HepG2 (cell line): ENCODE results near the gene MYBPC2. TPM values are rescaled to one million over a fixed set of nuclear protein-coding genes. Genes with fewer than 3 reads are reported as not detected.

Experiments used
- ATAC-seq: fragments of 200-7000 bp; cut with Tn5 transposase; 3 replicates; pipeline ENCODE4 v1.9.1; 2020; ENCODE audit warnings: mild to moderate bottlenecking, moderate library complexity
- BruUV-seq: library from RNA; stranded (reverse); fragments of 400-500 nt; replicated peaks from 2 replicates; lab custom pipeline; 2021; lab: Mats Ljungman, UMichigan
- CTCF ChIA-PET: fragments of 300-600 bp; formaldehyde crosslinking; extraction: SDS; loops from one replicate; lab custom pipeline; 2021; ENCODE audit warnings: low total read pairs, inconsistent platforms, low intra/inter-chr PET ratio; lab: Yijun Ruan, JAX
- POLR2A ChIA-PET: fragments of 350-600 bp; sonication (Branson Sonifier 250); formaldehyde crosslinking; loops from one replicate; lab custom pipeline; 2020; ENCODE audit warnings: antibody characterized with exemption, inconsistent platforms; lab: Yijun Ruan, JAX
- DNase-seq: peaks from one replicate; pipeline ENCODE4 v3.0.0-alpha.2; 2015; ENCODE audit warnings: low spot score
- FAIRE-seq: peaks from 3 replicates; lab custom pipeline; 2011; peaks lifted over from hg19 to GRCh38; lab: Jason Lieb, UNC
- H2AFZ ChIP-seq: one replicate; pipeline ENCODE4 v1.6.1; 2011; ENCODE audit warnings: low read length, inconsistent platforms
- H3K27ac ChIP-seq: fragments of 300-600 bp; 3 replicates; pipeline ENCODE4 v1.8.0; 2011; ENCODE audit warnings: mixed run types, mild to moderate bottlenecking, mixed read lengths, low read length, inconsistent platforms; ENCODE audit not compliant: insufficient read depth; ENCODE audit errors: extremely low read length
- H3K27me3 ChIP-seq, 2 experiments: fragments of 200-600 bp in 1 of 2; 2 replicates in 1 of 2; 3 replicates in 1 of 2; pipeline versions ENCODE4 v1.6.0 to v1.8.0; 2011; ENCODE audit warnings: low read length in 2 of 2, mild to moderate bottlenecking in 2 of 2, moderate library complexity in 2 of 2, inconsistent platforms in 1 of 2; ENCODE audit not compliant: insufficient read depth in 2 of 2, control insufficient read depth in 1 of 2
- H3K36me3 ChIP-seq, 2 experiments: fragments of 200-600 bp in 1 of 2; replicated peaks in 1 of 2; 2 replicates in 1 of 2; 3 replicates in 1 of 2; pipeline versions ENCODE4 v1.5.1 to v1.8.0; 2011; ENCODE audit warnings: low read length in 2 of 2, inconsistent platforms in 1 of 2; ENCODE audit not compliant: insufficient read depth in 2 of 2, control insufficient read depth in 1 of 2
- H3K4me1 ChIP-seq: 2 replicates; pipeline ENCODE4 v1.5.1; 2012; ENCODE audit warnings: low read length, inconsistent platforms; ENCODE audit not compliant: insufficient read depth
- H3K4me2 ChIP-seq: 2 replicates; pipeline ENCODE4 v1.6.0; 2011; ENCODE audit warnings: low read depth, low read length, inconsistent platforms
- H3K4me3 ChIP-seq, 3 experiments: fragments of 200-600 bp in 1 of 3; sonication (generic), shearing (Covaris generic) in 1 of 3; replicated peaks in 1 of 3; 2 replicates each; pipeline ENCODE4 v1.5.1; 2011 to 2016; ENCODE audit warnings: low read length in 3 of 3, inconsistent platforms in 2 of 3, low read depth in 2 of 3, mild to moderate bottlenecking in 2 of 3, control low read depth in 1 of 3, mixed read lengths in 1 of 3; ENCODE audit not compliant: insufficient read depth in 1 of 3
- H3K79me2 ChIP-seq: one replicate; pipeline ENCODE4 v1.6.1; 2011; ENCODE audit warnings: low read length, inconsistent platforms; ENCODE audit not compliant: insufficient read depth
- H3K9ac ChIP-seq: 2 replicates; pipeline ENCODE4 v1.6.0; 2011; ENCODE audit warnings: mild to moderate bottlenecking, low read depth, low read length, inconsistent platforms; ENCODE audit not compliant: insufficient read depth
- H3K9me3 ChIP-seq: 2 replicates; pipeline ENCODE4 v1.5.1; 2012; ENCODE audit warnings: mild to moderate bottlenecking, low read length
- H4K20me1 ChIP-seq: 2 replicates; pipeline ENCODE4 v1.6.0; 2011; ENCODE audit warnings: inconsistent platforms, mild to moderate bottlenecking, low read length, moderate library complexity; ENCODE audit not compliant: insufficient read depth
- ETV5 ChIP-seq: IDR thresholded peaks from 2 replicates; pipeline ENCODE4 v1.6.1; 2018; ENCODE audit warnings: missing biosample characterization, missing genetic modification reagents, inconsistent platforms, borderline replicate concordance
- KDM3A ChIP-seq: IDR thresholded peaks from 2 replicates; pipeline ENCODE4 v1.6.1; 2018; ENCODE audit warnings: low read depth, missing compliant biosample characterization
- NONO ChIP-seq, 2 experiments: fragments of 450-650 bp in 1 of 2; sonication (generic) in 1 of 2; formaldehyde crosslinking in 1 of 2; IDR thresholded peaks in 1 of 2; conservative IDR thresholded peaks in 1 of 2; 2 replicates each; pipeline versions ENCODE4 v1.6.1 to v1.8.0; 2017 to 2022; ENCODE audit warnings: mild to moderate bottlenecking in 1 of 2, missing genetic modification reagents in 1 of 2, moderate library complexity in 1 of 2
- PRMT3 ChIP-seq: sonication (generic); formaldehyde crosslinking; IDR thresholded peaks from 2 replicates; pipeline ENCODE4 v1.8.1; 2022; ENCODE audit warnings: low read depth, mild to moderate bottlenecking, moderate library complexity, missing genetic modification reagents, borderline replicate concordance
- SMAD3 ChIP-seq: sonication (generic); formaldehyde crosslinking; IDR thresholded peaks from 2 replicates; pipeline ENCODE4 v1.4.0; 2020; ENCODE audit warnings: missing genetic modification reagents
- ZSCAN22 ChIP-seq: sonication (generic); formaldehyde crosslinking; IDR thresholded peaks from 2 replicates; pipeline ENCODE4 v1.4.0; 2020; ENCODE audit warnings: mild to moderate bottlenecking, missing genetic modification reagents
- WGBS: methylation state at CpG from one replicate; pipeline ENCODE4 v1.1.6; 2017; ENCODE audit warnings: low lambda C conversion rate; 5-methylcytosine and 5-hydroxymethylcytosine counted together
- in situ Hi-C: cut with HindIII; loops from 2 replicates; pipeline ENCODE4 v1.10.0; 2017; ENCODE audit warnings: low pct_unique_long_range_greater_than_20kb; ENCODE audit not compliant: extremely low pct_ligation_motif_present
- intact Hi-C: fragments of 100-400 bp; cut with micrococcal nuclease; formaldehyde crosslinking; loops from one replicate; pipeline ENCODE4 v1.10.0; 2022; ENCODE audit not compliant: unreplicated experiment
- polyA plus RNA-seq, 8 experiments: library from polyadenylated mRNA; depleted of rRNA in 3 of 8; stranded (reverse) in 7 of 8; unstranded in 1 of 8; fragments of >200 nt; fragmentation: Illumina TruSeq in 4 of 8; extraction: Trizol in 4 of 8; gene quantifications; 2 replicates each; pipeline versions ENCODE4 v1.2.1 to v1.2.3, GENCODE V29; 2011 to 2016; ENCODE audit warnings: low read depth in 4 of 8, missing spikeins in 1 of 8, mixed read lengths in 1 of 8; ENCODE audit not compliant: insufficient read depth in 1 of 8
- total RNA-seq, 5 experiments: library from RNA; depleted of rRNA; stranded (reverse); fragments of >200 nt; fragmentation: Illumina TruSeq; extraction: Trizol; gene quantifications; 2 replicates each; pipeline ENCODE4 v1.2.3, GENCODE V29; 2016; ENCODE audit warnings: low read depth in 1 of 5
- TF ChIP-seq, protein P1 (sequence below): sonication (generic); formaldehyde crosslinking; IDR thresholded peaks from 2 replicates; pipeline ENCODE4 v1.5.1; 2020; ENCODE audit warnings: mild to moderate bottlenecking, moderate library complexity, missing genetic modification reagents
- TF ChIP-seq, protein P2 (sequence below): IDR thresholded peaks from 2 replicates; pipeline ENCODE4 v1.6.1; 2016; ENCODE audit warnings: missing compliant biosample characterization, missing genetic modification reagents, borderline replicate concordance
- TF ChIP-seq, protein P3 (sequence below): IDR thresholded peaks from 2 replicates; pipeline ENCODE4 v1.6.1; 2016; ENCODE audit warnings: mild to moderate bottlenecking, missing biosample characterization, missing genetic modification reagents

MYBPC2 gene
- total and polyA plus RNA-seq, 2 of the 13 experiments (the other 11 are each of a cell fraction or from before 2014, with no cell fraction given), result not detected

DNA sequence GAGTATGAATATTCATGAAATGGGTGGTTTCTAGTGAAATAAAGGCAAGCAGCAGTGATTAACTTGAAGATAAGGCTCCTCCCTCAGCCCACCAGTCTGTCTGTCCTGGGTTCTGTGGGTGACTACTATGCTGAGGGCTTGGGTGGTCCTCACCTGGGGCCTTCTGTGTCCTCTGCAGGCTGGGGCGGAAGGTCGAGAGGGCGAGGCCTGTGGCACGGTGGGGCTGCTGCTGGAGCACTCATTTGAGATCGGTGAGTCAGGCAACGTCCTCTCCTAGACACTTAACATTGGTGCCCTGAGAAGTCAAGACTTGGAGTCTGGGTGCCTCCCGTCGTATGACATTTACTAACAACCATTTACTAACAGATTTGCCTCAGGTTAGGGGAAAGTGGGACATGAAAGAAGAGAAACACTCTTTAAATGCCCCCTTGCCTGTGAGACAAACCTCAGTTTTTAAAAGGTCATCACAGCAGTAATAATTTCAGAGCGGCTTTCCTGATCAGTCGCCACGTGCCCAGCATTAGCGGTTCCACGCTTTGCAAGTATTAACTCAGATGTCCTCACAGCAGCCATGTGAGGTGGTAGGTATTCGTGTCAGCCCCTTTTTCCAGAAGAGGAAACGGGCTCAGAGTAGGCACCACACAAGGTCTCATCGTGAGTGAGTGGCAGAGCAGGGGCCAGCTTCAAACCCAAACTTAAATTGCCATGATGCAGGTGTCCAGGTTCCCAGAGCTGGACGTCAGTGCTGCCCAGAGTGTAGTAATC lies 45.2 kb downstream of the MYBPC2 start:
- Histone ChIP-seq H3K4me2 (no peak overlapping the region), H3K9ac (no peak overlapping the region), H3K27ac (no peak overlapping the region), H3K79me2 (no peaks in the 10 kb centered on the region), H3K4me1 (no peaks in the 10 kb centered on the region), H3K4me3 (no peak overlapping the region), H3K27me3 (peaks cover 4% of the 10 kb centered on the region in 2 experiments; a peak in 3 of 5 replicates), H2AFZ (no peak overlapping the region), H3K9me3 (no peaks in the 10 kb centered on the region), H3K36me3 (no peaks in the 10 kb centered on the region), H4K20me1 (no peaks in the 10 kb centered on the region)
- WGBS, result 57% methylated on average over 14 of the region's 17 CpGs
- no peak for ATAC-seq
- no peak for FAIRE-seq
- DNase-seq, result no peak
- ChIA-PET POLR2A (no interaction called here), CTCF (interaction anchor here (1.8 to 2.4 kb wide), 2 partner anchors 17 to 110 kb away, joined by 9 to 71 read pairs; partner anchors contain the start of gene NAPSA)
- BruUV-seq, result no TSS peak
- intact Hi-C loops, result no loop called here
- TF ChIP-seq, protein P1, sequence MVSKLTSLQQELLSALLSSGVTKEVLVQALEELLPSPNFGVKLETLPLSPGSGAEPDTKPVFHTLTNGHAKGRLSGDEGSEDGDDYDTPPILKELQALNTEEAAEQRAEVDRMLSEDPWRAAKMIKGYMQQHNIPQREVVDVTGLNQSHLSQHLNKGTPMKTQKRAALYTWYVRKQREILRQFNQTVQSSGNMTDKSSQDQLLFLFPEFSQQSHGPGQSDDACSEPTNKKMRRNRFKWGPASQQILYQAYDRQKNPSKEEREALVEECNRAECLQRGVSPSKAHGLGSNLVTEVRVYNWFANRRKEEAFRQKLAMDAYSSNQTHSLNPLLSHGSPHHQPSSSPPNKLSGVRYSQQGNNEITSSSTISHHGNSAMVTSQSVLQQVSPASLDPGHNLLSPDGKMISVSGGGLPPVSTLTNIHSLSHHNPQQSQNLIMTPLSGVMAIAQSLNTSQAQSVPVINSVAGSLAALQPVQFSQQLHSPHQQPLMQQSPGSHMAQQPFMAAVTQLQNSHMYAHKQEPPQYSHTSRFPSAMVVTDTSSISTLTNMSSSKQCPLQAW (CRISPR knock-in tag), result no peak
- TF ChIP-seq KDM3A, result no peak
- in situ Hi-C loops, result no loop called here

DNA sequence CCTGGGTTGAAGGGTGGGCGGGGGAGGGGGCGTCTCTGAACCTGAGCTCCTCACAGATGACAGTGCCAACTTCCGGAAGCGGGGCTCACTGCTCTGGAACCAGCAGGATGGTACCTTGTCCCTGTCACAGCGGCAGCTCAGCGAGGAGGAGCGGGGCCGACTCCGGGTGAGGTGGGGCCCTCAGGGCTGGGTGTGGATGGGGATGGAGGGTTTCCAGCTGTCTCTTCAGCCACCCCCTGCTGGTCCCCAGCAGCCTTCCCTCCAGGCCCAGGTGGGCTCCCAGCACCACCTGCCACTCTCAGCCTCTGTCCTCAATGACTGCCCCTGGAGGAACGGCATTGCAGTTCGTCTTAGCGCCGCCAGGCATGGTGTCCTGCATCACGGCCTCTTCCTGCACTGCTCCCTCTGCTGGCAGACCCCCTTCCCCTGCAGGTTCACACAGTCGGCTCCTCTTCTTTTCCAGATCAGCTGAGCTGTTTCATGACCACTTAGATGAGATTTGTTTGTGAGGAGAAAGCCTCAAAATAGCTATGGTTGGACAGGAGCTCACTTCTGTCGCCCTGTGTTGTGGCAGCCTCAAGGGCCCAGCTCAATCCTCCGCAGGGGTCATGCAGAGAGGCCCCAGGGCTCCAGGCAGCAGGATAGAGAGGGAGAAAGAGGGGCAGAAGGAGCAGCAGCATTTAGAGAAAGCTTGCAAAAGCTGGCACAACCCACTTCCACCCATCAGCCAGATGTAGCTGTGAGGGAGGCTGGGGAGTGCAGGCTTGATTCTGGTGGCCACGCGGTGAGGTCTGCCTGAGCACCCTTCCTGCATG lies 46.4 kb downstream of the MYBPC2 start:
- H3K36me3 ChIP-seq, result no peaks in the 10 kb centered on the region
- no peak overlapping the region for H3K9ac ChIP-seq
- peaks cover 4 to 8% of the 10 kb centered on the region in 2 experiments; a peak in 3 of 5 replicates for H3K27me3 ChIP-seq
- BruUV-seq, result no TSS peak
- CTCF ChIA-PET, result interaction anchor here (1.2 to 2.4 kb wide), 4 partner anchors 15 to 122 kb away, joined by 5 to 71 read pairs (median 15); partner anchors contain the start of gene NAPSA
- H3K4me1 ChIP-seq, result no peaks in the 10 kb centered on the region
- ATAC-seq (peak; percentile 93), DNase-seq (peak; percentile 81), FAIRE-seq (peak; percentile 83)
- whole genome bisulfite sequencing, result 17% methylated on average over 6 of the region's 19 CpGs
- H3K4me2 ChIP-seq, result no peak overlapping the region
- in situ Hi-C loops (no loop called here), intact Hi-C loops (loop anchor here (1.0 kb wide), 2 partner anchors 111 to 122 kb away; no protein-coding TSS in a partner anchor)
- no peaks in the 10 kb centered on the region for H3K9me3 ChIP-seq
- no peak overlapping the region for H3K27ac ChIP-seq
- POLR2A ChIA-PET, result interaction anchor here (1.4 kb wide), 1 partner anchor 110 kb away, joined by 3 read pairs; no protein-coding TSS in a partner anchor
- no peaks in the 10 kb centered on the region for H4K20me1 ChIP-seq
- no peak overlapping the region for H2AFZ ChIP-seq
- H3K4me3 ChIP-seq, result no peak overlapping the region
- no peaks in the 10 kb centered on the region for H3K79me2 ChIP-seq
- no peak for TF ChIP-seq PRMT3 (CRISPR knock-in tag)
- TF ChIP-seq, protein P2, sequence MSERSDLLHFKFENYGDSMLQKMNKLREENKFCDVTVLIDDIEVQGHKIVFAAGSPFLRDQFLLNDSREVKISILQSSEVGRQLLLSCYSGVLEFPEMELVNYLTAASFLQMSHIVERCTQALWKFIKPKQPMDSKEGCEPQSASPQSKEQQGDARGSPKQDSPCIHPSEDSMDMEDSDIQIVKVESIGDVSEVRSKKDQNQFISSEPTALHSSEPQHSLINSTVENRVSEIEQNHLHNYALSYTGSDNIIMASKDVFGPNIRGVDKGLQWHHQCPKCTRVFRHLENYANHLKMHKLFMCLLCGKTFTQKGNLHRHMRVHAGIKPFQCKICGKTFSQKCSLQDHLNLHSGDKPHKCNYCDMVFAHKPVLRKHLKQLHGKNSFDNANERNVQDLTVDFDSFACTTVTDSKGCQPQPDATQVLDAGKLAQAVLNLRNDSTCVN, result 0 out of 2 replicates have a peak, but pooled peaks have one; percentile 64
- TF ChIP-seq ETV5 (CRISPR knock-in tag), result peak; percentile 51; the same call in 1 of the 2 replicates
- TF ChIP-seq ZSCAN22 (CRISPR knock-in tag), result 0 out of 2 replicates have a peak, but pooled peaks have one; percentile 37
- TF ChIP-seq, protein P3, sequence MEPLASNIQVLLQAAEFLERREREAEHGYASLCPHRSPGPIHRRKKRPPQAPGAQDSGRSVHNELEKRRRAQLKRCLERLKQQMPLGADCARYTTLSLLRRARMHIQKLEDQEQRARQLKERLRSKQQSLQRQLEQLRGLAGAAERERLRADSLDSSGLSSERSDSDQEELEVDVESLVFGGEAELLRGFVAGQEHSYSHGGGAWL (CRISPR knock-in tag), result 0 out of 2 replicates have a peak, but pooled peaks have one; percentile 25
- no peak for TF ChIP-seq NONO (IDR thresholded peaks at IDR 0.05)
- TF ChIP-seq NONO (CRISPR knock-in tag; conservative IDR thresholded peaks at IDR 0.05), result peak; percentile 63; the same call in 1 of the 2 replicates
- 0 out of 2 replicates have a peak, but pooled peaks have one; percentile 40 for TF ChIP-seq SMAD3
- TF ChIP-seq KDM3A, result 0 out of 2 replicates have a peak, but pooled peaks have one; percentile 58
